Measurements from ENCODE around the gene UBE2B.
A peak's percentile ranks its signal among the peaks of the same experiment; 100 is the strongest.
"Not testable (repeated sequence)": the region's sequence is repeated elsewhere in the genome, so short reads cannot be mapped to it uniquely, and the experiment has no call there.

Gene UBE2B

DNA sequence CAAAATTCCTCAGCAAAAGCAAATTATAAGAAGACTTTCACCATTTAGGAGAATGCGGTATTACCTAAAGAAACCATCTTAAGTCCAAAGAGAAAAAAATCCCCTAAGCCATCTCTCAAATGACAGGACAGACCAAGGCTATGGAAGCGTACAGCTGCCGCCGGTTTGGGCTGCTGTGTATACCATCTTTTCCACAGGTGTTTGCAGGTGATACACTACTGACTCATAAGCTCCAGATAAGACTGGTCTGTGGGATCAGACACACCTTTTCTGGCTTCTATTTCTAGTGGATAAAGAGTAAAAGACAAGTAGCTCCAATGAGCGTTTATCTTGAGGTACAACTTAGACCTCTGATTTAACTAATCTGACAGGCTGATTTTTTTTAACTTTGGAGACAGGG is 32.6 kb downstream of the UBE2B start:
- DNase-seq, result no peak

DNA sequence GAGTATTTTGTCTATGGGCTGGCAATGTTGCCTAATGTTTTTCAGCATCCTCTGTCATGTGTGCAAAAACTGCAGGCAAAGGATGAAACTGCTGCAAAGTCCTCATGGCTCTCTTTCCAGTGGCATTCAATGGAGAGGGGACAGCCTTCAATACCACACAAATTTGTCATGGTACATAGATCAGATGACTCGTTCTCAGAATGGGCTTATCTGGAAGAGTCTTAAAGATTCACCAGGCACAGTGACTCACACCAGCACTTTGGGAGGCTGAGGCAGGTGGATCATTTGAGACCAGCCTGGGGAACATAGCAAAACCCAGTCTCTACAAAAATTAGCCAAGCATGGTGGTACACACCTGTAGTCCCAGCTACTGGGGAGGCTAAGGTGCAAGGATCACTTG is 35.0 kb downstream of the UBE2B start:
- DNase-seq, result no peak

DNA sequence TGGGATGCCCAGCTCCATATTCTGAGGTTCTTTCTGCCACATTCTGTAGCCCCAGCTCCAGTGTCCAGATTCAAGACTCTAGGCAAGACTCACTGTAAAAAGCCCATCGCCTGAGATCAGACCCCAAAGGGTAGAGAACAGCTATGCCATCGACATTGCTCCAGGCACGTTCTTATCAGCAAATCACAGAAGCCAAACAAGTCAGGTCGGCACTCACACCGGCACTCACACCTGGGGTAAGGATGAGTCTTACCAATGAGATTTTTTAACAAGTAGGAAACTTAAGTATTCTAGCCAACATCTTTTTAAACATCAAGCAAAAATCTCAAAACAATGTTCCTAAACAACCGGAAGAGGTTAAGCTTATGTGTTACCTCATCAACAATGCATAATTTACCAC is 38.0 kb downstream of the UBE2B start:
- no peak for DNase-seq

DNA sequence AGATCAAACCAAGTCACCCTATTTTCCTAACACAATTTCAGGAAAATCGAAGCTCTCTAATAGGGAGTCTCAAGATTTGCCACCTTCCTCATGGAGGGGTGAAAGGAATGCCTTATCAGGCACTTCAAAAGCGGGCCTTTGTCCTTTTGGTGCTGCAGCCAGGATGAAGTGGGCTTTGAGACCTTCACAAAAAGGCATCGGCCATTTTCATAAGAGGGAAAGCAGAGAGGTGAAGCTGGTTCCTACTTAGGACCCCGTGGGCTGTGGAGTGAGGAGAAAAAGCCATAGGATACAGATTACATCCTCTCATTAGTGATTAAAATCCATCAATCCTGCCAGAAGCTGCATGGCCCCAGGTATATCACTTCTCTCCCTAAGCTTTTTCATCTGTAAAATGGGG is 39.5 kb downstream of the UBE2B start:
- DNase-seq, result no peak

DNA sequence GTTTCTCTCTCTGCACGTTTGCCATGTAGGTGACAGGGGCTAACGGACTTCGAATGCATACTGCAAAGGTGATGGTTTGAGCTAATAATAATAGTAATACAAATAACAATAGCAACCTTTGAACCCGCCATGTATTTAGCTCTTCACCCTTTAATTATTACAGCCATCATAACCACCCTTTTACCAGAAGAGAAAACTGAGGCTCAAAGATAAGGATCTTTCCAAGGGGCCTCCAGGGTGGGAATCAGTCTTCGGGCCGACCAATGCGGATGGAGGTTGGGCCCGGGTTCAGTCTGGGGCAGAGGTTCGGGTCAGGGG is 39.8 kb downstream of the UBE2B start:
- no peak for DNase-seq

DNA sequence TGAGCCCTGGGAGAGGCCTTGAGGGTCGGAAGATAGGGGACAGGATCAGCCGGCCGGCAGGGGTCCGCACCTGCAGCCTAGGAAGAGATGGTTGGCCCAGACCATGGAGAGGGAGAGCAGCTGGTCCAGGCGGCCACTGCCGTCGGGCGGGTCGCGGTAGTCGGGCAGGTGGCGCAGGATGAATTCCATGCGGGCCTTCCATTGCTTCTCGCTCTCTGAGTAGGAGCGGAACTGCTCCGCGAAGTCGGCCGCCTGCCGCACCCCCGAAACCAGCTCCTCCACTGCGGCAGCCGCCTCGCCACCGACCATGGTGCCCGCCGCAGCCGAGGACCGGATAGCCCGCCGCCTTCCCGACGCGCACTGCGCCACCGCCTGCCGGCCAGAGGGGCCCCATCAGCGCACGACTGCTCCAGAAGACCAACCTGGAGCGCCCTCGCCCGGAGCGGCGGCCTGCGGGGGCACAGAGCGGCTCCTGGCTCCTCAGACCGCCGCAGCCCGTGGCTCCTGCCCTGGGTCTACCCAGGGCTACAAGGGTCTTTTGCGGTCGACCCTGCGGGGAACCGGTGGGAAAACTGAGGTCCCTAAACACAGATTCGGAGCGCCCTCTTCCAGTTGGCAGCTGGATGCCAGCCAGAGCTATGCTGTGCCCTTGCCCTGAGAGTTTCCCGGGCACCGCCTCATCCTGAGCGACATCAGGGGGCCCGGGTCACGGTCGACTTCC is 40.3 kb downstream of the UBE2B start, which contains the start of gene CDKN2AIPNL:
Gene CDKN2AIPNL (minus strand): TSS at position 336 of the 721 bp plus-strand sequence. CDS start 27 bp downstream, at position 309.
- DNase-seq, result peak; percentile 70 to 90

DNA sequence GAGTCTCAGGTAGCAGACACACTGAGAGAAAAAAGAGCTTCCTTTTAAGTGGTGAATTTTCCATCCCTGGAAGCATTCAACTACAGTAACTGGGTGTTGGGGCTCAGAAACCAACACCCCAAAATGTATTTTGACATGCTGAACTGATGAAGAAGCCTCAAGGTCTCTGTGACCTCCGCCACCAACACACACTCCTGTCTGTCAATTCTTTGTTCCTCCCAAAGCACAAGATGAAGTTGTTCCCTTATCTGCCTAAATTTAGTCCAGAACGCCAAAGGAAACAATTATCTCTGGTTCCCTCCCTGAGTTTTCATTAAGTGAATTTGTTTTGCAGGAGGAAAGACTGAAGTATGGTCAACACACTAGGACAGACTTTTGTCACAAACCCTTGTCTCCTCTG is 41.7 kb downstream of the UBE2B start:
- no peak for DNase-seq

DNA sequence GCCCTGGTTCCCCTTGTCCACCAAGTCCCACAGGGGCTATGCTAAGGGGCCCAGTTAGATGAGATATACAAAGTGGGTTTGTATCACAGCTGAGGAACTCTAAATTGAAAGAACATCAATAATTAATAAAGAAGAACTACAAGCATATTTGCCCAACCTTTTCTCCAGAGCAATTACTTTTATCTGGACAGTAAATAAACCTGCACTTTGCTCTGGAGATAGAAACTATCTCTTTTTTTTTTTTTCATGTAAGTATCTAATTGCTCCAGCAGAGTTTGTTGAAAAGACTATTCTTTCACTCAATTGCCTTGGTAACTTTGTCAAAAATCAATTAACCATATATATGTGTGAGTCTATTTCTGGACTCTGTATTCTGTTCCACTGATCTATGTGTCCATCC is 46.3 kb downstream of the UBE2B start:
- DNase-seq, result no peak

DNA sequence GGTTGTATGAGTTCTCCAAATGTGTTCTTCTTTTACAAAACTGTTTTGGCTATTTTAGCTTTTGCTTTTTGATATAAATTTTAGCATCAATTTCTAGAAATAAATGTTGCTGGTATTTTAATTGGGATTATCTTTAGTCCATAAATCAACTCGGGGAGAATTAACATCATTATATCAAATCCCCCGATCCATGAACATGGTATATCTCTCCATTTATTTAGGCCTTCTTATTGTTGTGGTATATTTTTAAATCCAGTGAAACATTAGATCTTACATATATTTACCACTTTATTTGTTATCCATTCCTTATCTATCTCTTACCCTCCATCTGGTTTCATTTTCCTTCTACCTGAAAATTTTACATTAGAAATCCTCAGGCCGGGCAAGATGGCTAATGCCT is 47.6 kb downstream of the UBE2B start:
- no peak for DNase-seq

DNA sequence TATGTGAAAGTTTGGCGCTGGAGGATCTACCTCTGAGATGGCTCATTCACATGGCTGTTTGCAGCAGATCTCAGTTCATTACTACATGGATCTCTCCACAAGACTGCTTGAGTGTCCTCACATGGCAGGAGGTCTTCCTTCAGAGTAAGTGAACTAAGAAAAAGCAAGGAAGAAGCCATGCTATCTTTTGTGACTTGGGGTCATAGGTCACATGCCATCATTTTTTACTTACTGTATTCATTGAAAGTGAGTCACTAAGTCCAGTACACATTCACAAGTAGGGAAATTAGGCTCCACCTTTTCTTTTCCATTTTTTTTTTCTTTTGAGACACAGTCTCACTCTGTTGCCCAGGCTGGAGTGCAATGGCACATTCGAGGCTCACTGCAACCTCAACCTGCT is 49.0 kb downstream of the UBE2B start:
- DNase-seq, result no peak

DNA sequence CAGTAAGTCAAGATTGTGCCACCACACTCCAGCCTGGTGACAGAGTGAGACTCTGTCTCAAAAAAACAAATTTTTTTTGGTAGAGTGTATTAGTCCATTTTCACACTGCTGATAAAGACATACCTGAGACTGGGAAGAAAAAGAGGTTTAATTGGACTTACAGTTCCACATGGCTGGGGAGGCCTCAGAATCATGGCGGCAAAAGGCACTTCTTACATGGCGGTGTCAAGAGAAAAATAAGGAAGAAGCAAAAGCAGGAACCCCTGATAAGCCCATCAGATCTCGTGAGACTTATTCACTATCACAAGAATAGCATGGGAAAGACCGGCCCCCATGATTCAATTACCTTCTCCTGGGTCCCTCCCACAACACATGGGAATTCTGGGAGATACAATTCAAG is 49.7 kb downstream of the UBE2B start:
- not testable (repeated sequence) for DNase-seq

DNA sequence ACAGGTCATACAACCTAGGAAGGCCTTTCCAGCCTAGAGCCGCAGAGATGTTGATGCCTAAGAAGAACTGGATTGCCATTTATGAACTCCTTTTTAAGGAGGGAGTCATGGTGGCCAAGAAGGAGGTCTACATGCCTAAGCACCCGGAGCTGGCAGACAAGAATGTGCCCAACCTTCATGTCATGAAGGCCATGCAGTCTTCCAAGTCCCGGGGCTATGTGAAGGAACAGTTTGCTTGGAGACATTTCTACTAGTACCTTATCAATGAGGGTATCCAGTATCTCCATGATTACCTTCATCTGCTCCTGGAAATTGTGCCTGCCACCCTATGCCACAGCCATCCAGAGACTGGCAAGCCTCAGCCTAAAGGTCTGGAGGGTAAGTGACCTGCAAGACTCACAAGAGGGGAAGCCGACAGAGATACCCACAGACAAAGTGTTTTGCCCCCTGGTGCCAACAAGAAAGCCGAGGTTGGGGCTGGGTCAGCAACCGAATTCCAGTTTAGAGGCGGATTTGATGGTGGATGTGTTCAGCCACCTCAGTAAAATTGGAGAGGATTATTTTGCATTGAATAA is 51.5 kb downstream of the UBE2B start:
- no peak for DNase-seq

DNA sequence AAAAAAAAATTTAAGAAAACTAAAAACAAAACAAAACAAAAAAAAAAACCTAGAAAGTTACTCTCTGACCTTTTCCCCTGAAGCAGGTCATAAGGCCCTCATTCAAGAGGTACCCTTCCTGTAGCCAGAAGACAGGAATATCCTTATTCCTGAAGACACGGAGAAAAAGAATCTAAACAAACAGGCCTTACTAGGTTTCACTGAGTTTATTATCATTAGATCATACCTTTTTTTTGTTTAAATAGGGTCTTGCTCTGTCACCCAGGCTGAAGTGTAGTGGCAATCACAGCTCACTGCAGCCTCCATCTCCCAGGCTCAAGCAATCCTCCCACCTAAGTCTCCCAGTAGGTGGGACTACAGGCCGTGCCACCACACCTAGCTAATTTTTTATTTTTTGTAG is 52.0 kb downstream of the UBE2B start:
- DNase-seq, result no peak

DNA sequence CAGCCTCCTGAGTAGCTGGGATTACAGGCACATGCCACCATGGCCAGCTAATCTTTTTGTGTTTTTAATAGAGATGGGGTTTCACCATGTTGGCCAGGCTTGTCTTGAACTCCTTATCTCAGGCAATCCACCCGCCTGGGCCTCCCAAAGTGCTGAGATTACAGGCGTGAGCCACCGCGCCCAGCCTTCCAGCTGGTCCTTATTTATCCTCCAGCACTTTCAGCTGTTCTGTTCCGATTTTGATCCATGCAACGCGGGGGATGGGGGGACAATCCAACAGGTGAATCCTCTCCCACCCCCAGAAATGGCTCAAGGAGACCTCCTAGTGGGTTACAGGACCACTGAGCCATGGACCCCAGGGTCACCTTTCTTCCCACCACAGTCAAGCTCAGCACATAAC is 55.0 kb downstream of the UBE2B start:
- no peak for DNase-seq

DNA sequence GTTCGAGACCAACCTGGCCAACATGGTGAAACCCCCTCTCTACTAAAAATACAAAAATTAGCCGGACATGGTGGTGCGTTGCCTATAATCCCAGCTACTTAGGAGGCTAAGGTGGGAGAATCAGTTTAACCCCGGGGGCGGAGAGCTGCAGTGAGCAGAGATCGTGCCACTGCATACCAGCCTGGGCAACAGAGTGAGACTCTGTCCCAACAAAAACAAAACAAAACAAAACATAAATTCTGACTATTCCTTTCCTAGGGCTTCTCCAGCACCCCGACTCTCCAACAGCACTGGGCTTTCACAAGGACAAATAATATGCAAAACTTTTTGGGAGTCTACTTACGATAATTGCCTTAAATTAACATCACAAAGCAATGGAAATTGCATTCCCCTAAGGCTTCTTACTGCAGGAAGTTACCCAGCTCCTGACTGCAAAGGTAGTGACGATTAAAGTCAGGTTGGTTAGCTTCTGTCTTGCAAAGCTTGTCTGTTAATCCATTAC is 56.2 kb downstream of the UBE2B start:
- DNase-seq, result no peak

DNA sequence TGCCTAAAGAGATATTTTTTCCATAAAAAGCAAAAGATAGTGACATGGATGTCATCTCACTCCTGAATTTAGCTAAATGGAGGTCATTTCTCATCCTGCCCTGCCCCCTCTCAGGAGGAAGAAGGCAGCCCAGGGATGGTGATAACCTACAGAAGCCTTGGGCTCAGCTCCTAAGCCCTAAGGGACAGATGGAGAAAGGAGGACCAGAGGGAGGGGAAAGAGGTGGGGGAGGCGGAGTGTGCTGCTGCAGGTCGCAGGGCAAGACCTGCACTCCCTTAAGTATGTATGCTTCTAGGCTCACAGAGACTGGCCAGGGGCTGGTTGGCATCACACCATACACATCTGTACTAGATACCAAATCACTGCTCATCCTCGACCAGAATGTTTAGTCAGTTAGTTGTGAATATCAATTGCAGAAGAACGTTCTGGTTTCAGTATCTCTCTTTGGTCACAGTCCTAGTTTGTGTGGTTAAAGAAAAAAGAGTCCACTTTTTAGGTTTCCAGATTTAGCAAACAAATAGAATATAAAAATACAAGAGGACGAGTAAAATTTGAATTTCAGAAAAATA is 58.7 kb downstream of the UBE2B start:
- DNase-seq, result no peak

DNA sequence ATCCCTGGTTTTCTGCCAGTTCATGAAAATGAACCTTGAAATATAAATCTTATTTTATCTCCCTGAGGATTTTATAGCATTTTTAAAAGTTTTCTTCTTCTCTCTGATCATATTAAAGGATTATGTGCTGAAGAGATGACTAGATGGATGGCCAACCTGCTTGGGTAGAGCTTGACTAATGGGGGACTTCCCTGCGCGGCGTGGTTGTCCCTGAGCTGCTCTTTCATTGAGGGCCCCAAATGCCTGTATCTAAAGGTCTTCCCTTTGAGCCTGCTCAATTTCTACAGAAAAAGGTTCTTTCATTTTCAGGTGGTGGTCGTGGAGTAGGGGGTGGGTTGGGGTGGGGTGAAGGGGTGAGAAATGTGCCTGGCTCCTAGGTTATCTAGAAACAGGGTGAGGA is 60.8 kb downstream of the UBE2B start:
- no peak for DNase-seq

DNA sequence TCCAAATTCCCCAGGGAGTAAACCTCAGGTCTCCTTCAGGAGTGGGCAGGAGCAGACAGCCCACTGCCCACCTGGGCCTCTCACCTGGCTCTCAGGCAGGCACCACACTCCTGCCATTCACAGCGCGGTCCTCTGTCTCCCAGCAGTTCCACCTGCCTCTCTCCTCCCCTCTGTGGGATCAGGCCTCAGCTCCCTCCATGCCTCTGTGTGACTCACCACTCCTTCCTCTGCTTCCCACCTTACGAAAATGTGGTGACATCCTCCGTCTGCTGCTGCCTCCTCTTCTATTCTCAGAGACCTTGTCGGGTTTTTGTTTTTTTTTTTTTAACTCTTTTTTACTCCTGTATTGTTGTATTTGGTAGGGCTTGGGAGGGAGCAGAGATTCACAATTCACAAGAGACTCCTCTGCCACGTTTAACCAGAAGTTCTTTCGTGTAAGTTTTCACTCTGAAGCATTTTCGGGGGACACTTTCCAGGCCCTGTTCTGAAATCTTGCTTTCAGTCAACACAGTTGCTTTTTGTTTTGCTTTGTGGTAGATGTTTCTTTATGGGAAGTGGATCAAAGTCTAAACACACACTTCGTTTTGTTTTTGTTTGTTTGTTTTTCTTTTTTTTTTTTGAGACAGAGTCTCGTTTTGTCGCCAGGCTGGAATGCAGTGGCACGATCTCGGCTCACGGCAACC is 61.4 kb downstream of the UBE2B start:
- peak in 1 of 2 donors; percentile 42 for DNase-seq

DNA sequence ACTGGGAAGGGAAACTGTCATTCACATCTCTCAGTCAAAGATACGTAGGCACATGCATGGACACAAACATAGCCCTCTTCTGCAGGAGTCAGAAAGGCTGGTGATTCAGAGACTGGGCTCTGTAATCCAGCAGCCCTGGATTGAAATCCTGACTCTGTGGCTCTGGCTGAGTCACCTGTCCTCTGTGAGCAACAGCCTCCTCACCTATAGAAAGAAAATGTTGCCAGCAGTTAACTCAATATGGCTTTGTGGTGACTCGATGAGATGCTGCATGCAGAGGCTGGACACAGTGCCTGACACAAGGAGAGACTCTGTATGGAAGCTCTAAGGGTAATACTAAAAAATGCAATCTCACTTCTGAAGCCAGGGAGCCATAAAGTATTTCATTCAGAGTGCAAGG is 64.2 kb downstream of the UBE2B start:
- DNase-seq, result no peak

DNA sequence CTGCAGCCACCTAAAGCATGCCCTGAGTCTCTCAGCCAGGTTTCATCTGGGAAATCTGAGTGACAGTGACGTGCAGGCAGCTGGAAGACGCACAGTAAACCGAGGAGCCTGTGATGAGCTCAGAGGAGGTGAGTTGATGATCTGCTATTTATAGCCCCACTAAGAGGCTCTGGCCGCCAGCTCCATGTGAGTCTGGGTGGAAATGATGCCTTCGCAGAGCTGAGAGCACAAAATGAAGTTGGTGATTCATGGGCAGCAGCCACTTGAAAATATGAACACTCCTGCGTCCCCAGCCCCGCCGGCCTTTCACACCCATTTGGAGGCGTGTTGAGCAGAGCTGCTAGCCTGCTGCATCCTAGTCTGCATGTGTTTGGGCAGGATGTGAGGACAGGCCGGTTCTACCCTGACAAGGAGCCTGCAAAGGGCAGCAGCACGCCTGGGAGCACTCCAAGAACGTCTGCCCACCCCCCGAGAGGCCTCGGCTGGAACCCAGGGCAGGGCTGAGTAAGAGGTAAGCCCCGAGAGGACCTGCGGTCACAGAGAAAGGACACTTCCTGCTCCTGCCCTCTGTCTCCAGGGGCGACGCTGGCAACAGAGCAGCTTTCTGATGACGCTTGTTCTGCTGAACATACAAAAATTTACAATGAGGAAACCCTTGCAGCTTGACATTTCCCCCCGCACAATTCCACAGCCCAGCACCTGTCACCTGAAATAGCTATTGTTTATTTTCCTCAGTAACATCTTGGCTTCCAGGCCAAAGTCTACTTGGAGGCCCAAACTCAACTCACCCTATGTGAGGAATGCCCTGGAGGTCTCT is 65.4 kb downstream of the UBE2B start:
- DNase-seq, result peak; percentile 49 to 83

DNA sequence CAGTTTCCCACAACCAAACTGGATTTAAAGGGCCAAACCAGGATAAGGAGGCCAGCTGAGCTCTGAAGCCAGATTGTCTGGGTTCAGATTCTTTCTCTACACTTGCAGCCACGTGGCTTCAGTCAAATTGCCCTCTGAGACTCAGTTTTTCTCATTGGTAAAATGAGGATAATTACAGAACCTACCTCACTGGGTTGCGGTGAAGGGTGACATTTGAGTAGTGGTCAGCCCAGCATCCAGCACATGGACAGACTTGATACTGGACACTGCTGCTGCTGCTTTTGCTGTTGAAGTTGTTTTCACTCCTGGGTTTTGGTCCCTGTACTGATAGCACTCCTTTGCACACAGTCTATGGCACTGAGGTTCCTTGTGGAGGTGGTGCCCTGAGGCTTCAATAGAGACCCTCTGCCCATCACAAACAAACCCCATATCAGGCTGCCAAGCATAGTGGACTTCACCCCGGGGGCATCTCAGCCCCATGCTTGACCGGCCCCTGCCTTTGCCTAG is 66.0 kb downstream of the UBE2B start:
- no peak for DNase-seq

DNA sequence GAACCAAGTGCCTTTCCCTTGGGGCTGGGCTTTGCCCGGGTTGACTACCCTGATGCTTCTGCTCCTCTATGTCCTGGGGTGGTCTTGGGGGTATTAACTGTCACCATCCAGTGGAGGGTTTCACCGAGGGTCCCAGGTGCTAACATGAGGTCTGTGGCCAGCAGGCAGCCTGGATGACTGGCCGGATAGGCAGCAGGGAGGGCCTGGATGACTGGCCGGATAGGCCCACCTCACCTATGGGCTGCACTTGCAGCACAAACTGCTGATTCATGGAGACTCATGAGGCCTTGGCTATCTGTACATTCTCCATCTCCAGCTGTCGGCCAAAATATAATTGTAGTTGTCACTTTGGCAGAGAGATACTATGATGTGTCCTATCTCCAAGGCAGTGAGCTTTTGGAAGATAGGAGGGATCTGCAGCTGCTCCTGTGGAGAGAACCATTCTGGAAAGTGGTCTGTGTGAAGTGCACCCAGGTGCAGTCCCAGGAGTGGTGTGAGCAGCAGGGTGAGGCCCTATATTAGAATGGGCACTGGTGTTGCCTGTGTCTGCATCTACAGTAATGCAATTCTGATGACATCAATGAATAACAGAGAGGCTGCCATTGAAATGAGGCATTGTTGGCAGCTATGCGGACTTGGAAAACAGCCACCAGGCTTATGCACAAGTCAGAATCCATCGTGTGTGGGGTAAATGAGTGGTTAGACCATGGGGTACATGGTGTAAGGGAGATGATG is 66.6 kb downstream of the UBE2B start:
- no peak for DNase-seq

Data from bone marrow (tissue), 2 donors.